Kidney epithelial cell (primary cell): ENCODE results near the gene THSD7A. TPM values are rescaled to one million over a fixed set of nuclear protein-coding genes. Genes with fewer than 3 reads are reported as not detected.
"Not testable (repeated sequence)": the region's sequence is repeated elsewhere in the genome, so short reads cannot be mapped to it uniquely, and the experiment has no call there.

Experiments
- DNase-seq: peaks from one replicate; pipeline ENCODE4 v3.0.0-alpha.2; 2010; ENCODE audit warnings: low read depth
- H3K27me3 ChIP-seq: 2 replicates; pipeline ENCODE4 v1.6.0; 2011; ENCODE audit warnings: low read length; ENCODE audit not compliant: control insufficient read depth, insufficient read depth
- H3K36me3 ChIP-seq: 2 replicates; pipeline ENCODE4 v1.5.1; 2011; ENCODE audit warnings: low read length; ENCODE audit not compliant: control insufficient read depth, insufficient read depth
- H3K4me3 ChIP-seq: 2 replicates; pipeline ENCODE4 v1.5.1; 2011; ENCODE audit warnings: low read depth, mild to moderate bottlenecking, control low read depth, low read length
- CTCF ChIP-seq: IDR thresholded peaks from 2 replicates; pipeline ENCODE4 v1.5.1; 2011; ENCODE audit warnings: mild to moderate bottlenecking, moderate library complexity, low read length, control low read depth, inconsistent platforms; ENCODE audit not compliant: insufficient read depth, poor library complexity, severe bottlenecking
- total RNA-seq: library from RNA; depleted of rRNA; stranded (reverse); fragments of >200 nt; gene quantifications from 2 replicates; pipeline ENCODE4 v1.2.3, GENCODE V29; 2015

Gene THSD7A
- total RNA-seq, 1 donor from 2014 or later, result 27.3 TPM

- DNase-seq, result no peak
- no peak for TF ChIP-seq CTCF
- Histone ChIP-seq H3K4me3 (no peak overlapping the region), H3K27me3 (no peaks in the 10 kb centered on the region), H3K36me3 (no peaks in the 10 kb centered on the region)
These were observed 381.7 kb downstream of the THSD7A start for GRCh38 chr7:11450281-11450680.

DNA sequence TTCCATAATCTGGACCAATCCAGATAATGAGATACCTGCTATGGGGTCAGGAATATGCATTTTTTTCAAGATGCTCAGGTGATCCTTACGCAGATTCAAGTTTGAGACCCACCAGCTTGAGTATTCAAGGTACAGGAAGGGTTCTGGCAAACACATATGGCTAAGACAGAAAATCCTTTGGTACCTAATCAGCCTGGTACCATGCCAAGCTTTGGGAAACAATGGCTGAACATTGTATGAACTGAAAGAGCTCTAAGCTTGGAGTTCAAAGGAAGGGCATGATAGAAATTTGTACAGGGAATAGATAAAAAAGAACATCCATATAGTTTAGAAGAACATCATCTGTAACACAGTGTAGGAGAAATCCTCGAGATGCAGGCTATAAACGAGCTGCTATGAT is 382.7 kb downstream of the THSD7A start:
- DNase-seq, result no peak
- H3K27me3 ChIP-seq, result no peaks in the 10 kb centered on the region
- H3K36me3 ChIP-seq, result no peaks in the 10 kb centered on the region
- no peak overlapping the region for H3K4me3 ChIP-seq
- no peak for TF ChIP-seq CTCF

GRCh38 chr7:11448323-11448722 is 383.7 kb downstream of the THSD7A start:
- no peak for DNase-seq
- Histone ChIP-seq H3K4me3 (no peak overlapping the region), H3K36me3 (no peaks in the 10 kb centered on the region), H3K27me3 (no peaks in the 10 kb centered on the region)
- TF ChIP-seq CTCF, result no peak

DNA sequence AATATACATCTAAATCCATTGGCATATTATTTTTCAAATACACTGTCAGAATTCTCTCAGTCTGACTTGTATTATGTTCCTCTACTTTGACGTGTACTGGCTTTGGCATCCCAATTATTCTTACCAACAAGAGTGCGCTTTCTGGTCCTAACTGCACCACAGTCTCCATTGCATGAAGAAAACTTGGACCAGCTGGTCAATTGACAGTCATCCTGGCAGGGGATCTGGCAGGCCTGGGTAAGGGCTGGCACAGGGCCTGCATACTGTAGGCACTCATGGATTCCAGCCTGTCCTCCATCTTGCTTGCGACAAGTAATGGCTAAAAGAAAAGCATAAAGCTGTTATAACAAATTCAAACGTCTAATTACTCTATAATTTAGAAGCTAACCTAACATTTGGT is 384.9 kb downstream of the THSD7A start:
- no peak overlapping the region for H3K4me3 ChIP-seq
- H3K36me3 ChIP-seq, result no peaks in the 10 kb centered on the region
- H3K27me3 ChIP-seq, result no peaks in the 10 kb centered on the region
- DNase-seq, result no peak
- no peak for TF ChIP-seq CTCF

DNA sequence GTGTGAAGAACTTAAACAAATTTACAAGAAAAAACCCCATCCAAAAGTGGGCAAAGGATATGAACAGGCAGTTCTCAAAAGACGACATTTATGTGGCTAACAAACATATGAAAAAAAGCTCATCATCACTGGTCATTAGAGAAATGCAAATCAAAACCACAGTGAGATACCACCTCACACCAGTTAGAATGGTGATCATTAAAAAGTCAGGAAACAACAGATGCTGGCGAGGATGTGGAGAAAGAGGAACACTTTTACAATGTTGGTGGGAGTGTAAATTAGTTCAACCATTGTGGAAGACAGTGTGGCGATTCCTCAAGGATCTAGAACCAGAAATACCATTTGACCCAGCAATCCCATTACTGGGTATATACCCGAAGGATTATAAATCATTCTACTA is 388.1 kb downstream of the THSD7A start:
- H3K36me3 ChIP-seq, DNase-seq, H3K4me3 ChIP-seq, H3K27me3 ChIP-seq: not testable (repeated sequence)

- Histone ChIP-seq H3K4me3 (no peak overlapping the region), H3K27me3 (no peaks in the 10 kb centered on the region), H3K36me3 (no peaks in the 10 kb centered on the region)
- no peak for DNase-seq
- no peak for TF ChIP-seq CTCF
These were observed 394.0 kb downstream of the THSD7A start for GRCh38 chr7:11437994-11438393.
